Esophagus muscularis mucosa (tissue), 4 donors: ENCODE measurements around the gene COQ9.
"Not testable (repeated sequence)": the region's sequence is repeated elsewhere in the genome, so short reads cannot be mapped to it uniquely, and the experiment has no call there.

Experiments used
- CTCF ChIP-seq, 3 experiments: fragments of 200-600 bp in 2 of 3; fragments of 450-650 bp in 1 of 3; sonication (generic) in 2 of 3; IDR thresholded peaks; one replicate each; pipeline ENCODE4 v1.5.1; 2017 to 2019; ENCODE audit warnings: antibody characterized with exemption in 3 of 3, mild to moderate bottlenecking in 2 of 3, moderate library complexity in 1 of 3
- EP300 ChIP-seq: sonication (generic); formaldehyde crosslinking; IDR thresholded peaks from one replicate; pipeline ENCODE4 v1.6.1; 2017; ENCODE audit warnings: antibody characterized with exemption
- POLR2A ChIP-seq: fragments of 450-650 bp; IDR thresholded peaks from one replicate; pipeline ENCODE4 v1.6.1; 2017; ENCODE audit warnings: antibody characterized with exemption, moderate library complexity, mild to moderate bottlenecking, low read depth

- TF ChIP-seq CTCF (IDR thresholded peaks at IDR 0.05); EP300; POLR2A: not testable (repeated sequence)
Observed at GRCh38 chr16:57439947-57440346, 7.3 kb upstream of the COQ9 start.
